ENCODE results near the gene UMAD1.

UMAD1 gene

DNA sequence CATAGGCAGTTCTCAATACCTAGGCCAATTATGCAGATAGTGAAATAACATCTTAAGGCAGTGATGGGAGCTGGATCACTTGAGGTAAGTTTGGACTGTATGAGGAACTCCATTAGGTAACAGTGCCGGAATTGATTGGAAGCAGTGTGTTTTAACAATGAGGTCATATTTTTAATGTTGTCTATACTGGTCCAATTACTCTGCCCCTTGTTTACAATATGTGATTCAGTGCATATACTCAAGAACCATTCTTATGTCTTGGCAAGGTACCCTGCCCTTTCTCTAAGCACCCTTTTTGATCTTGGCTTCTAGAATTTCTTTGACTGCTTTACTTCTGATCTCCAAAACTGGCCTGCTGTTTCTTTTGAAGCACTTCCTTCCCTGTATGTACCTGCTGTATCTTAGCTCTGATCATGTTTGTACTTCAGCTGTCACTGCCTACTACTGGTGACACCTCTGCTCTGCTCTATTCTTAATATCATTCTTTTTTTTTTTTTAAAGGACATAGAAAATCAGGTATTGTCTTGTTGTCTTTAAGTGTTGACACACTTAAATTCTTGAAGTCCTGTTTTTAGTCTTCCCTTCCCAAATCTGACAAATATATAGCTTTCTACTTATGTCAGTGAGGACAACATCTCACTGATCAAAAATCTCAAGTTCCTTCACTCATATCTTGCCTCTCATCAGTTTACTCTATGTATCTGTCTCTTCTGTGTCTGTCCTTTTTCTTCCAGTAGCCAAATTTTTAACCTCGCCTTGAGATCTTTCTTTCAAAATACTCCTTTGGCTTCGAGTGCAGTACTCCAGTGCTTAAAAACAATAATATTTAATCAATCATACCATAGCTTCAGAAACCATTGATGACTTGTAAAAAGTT lies 124.2 kb downstream of the UMAD1 start:
- DNase-seq (ENCODE audit: low spot score), result no peak

DNA sequence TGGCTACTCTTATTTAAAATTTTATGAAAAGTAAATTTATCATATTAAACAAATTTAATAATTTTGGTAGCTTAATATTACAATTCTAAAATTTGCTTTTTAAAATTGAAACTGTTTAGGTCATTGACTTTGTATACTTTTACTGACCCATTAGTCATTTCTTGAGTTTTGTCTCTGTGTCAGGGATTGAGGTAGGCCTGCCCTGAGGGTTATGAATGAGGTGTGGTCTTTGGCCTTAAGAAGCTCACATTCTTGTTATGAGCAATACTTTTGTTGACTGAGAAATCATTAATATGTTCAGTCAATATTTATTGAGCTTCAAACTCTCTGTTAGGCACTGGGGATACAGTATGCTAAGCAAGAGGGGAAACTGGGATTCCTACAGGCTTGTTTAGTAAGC lies 124.9 kb downstream of the UMAD1 start:
- no peak for DNase-seq (ENCODE audit: low spot score)

DNA sequence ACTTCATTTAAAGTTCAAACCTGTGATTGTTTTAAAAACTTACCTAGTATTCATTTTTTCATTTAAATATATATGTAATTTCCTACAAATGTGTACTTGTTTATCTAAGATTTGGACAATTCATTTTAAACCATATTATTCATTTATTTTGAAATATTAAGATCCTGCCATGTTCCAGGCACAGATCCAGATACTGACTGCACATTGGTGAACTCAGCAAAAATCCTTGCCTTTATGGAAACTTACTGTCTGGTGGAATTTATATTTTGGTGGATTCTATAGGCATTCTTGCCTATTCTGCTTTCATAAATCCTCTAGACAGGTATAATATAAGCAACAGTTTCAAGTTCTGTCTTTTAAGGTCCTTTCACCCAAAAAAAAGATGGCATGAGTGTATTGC lies 126.1 kb downstream of the UMAD1 start:
- no peak for DNase-seq (ENCODE audit: low spot score)

DNA sequence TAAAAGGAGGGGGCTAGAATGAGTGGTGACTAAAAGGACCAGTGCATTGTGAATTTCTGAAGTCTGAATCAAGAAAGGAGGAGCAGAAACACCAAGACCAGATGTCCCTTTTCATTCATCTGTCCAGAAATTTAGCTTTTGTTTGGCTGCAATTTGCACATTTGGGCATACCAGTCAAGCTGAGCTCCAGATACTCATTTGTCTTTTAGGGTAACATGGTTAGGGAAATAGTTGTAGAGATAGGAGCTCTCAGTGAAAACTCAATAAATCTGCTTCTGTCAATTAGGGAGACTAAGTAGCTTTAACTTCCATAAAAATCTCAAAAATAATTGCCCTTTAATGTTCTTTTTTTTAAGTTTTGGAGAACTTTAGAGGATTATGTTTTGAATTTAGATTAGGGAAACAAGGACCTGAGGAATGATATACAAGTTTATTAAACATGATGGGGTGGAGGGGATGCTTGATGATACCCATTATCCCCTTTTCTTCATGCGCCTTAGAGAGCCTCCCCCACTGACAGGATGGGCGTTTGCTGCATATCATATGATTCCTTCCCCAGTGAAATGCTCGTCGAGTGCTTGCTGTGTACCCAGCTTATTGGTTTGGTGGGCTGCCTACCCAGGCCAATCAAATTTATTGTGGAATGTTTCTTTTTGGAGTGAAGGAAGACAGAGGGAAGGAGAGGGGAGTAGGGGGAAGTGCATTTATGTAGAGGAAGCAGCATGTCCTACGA lies 128.6 kb downstream of the UMAD1 start:
- no peak for DNase-seq (ENCODE audit: low spot score)

DNA sequence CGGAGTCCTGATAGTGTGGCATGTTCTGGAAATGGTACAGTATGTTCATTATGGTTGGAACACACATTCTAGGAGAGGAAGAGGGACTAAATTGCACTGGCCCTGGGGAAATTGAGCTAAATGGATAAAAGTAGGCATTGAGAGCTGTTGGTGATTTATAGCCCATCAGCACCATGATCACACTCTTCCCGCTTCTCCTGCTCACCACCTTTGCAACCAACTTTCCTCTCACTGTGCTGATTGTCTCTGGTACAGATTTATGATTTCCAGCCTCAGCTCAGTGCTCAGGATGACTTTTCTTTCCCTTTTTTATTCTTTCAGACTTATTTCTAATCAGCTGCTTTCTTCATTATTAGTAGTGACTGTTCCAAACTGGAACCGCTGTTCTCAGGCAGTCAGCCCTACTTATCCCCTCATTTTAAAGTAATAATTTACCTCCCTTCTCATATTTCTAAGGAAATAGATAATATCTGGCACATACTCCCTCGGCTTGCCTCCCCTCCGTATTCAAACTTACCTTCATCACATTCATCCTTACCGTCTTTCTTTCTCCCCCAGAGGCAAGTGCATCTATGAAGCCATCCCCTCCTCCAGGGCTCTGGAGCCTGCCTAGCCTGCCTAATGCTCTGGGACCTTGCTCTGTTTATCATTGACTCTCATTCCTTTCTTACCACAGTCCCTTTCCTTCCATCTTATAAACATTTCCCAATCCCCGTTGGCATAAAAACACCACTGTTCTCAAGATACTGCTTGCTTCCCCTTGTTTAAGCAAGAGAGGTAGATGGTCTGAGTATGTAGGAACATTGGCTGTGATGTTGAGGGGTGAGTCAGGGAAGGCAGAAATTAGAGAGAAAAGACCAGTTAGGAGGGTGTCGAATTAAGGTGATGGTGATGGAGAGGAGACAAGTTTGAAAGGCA lies 129.4 kb downstream of the UMAD1 start:
- DNase-seq (ENCODE audit: low spot score), result no peak

DNA sequence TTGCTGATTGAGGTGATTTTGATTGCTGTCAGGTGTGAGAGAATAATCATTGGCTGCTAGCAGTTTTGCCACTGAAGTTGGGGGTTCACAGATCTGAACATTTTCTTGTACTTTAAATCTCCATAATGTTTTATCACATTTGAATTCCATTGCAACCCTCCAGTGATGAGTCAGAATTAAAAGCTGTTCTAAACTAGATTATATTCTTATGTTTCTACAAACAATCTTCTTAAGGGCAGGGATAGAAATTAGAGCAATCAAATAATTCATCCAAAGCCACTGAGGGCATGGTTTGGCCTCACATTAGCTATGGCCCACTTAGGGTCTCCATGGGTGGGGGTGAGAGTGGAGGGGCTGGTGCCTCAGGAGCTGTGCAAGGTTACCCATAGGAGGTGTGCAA lies 130.9 kb downstream of the UMAD1 start:
- DNase-seq (ENCODE audit: low spot score), result no peak

DNA sequence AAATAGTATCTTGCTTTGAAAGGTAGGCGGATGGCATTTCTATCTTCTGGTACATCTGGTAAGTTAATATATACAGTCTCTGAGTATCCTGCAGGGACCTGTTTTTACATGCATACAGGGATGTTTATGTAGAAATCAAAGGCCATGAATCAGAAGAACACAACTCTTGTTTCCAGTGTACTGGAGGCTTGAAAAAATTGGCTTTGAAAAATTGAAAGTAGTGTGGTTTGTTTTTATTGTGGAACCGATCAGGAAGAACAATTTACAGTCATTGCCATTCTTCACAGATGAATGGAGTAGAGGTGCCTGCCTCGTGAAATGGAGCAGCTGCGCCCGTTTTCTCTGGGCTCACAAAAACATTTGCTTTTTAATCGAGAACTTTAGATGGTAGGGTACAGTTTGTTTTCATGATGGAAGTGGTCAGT lies 131.9 kb downstream of the UMAD1 start:
- no peak for DNase-seq (ENCODE audit: low spot score)

DNA sequence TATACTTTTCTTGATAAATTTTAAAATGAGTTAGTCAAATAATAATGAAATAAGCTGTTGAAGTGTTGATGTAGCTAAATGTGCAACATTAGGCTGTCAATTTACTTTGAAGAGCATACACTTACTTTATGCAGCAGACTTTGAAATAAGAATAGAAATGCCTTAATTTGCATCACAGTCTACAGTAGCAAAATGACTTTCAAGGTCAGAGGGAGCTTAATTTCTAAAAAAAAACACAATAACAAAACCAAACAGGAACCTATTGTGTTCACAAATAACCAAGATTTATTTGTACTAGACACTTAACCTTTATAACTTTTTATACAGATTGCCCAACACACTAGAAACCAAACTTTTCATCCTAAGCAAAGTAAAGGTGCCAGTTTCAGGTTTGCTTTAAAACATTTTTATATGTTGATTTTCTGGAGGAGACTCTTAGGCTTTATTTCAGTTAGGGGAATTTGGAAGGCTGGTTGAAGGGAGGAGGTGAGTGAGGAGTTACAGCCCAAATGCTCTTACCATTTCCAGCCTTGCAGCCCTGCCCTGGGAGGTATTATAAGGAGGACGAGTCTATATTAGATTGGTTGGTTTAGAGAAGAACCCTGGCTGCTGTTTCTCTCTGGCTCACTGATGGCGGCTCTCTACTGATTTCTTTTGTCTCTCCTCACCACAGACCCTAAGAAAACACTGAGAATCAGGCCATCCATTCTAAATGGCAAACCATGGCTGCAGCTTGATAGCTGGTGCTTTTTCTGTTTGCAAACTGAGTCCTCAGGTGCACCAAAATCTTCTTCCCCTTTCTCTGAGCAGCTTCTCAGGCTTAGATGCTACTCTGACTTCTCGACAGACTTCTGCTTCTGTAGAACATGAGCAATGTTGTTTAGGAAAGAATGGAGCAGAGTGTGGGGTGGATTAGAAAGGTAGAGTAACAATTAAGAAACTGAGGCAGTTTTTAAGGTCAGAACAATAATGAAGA lies 133.1 kb downstream of the UMAD1 start:
- DNase-seq (ENCODE audit: low spot score), result no peak

DNA sequence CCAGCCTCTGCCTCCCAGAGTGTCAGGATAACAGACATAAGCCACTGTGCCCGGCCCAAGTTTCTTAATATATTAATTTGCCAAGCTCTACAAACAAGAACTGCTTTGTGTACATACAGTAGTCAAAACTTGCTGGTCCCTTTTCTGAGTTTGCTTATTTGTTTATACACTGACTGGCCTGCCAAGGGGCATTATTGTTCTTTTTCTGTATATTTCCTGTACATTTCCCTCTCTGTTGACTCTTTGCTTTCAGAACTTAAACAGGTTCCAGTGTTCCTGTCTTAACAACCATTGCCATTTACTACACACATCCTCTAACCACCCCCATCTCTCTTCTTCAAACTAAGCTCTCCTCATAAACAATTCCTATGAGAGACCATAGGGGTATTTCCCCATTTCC lies 139.3 kb downstream of the UMAD1 start:
- no peak for DNase-seq (ENCODE audit: low spot score)

DNA sequence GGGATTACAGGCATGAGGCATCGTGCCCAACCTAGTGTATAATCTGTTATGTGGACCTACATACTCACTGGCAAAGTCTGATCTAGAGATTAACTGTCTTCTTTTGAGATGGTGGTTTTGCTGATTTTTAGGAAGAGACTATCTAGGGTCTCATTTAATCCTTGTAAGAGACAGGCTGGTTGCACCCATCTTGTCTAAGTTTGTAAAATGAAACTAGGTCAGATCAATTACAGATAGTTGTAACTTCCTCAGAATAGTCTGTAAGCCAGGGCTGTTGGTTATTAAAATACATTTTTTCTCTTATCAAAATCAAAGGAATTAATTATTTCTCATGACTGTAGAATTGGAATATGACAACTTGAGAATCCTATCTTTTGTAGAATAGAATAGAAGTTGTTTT lies 142.4 kb downstream of the UMAD1 start:
- no peak for DNase-seq (ENCODE audit: low spot score)

DNA sequence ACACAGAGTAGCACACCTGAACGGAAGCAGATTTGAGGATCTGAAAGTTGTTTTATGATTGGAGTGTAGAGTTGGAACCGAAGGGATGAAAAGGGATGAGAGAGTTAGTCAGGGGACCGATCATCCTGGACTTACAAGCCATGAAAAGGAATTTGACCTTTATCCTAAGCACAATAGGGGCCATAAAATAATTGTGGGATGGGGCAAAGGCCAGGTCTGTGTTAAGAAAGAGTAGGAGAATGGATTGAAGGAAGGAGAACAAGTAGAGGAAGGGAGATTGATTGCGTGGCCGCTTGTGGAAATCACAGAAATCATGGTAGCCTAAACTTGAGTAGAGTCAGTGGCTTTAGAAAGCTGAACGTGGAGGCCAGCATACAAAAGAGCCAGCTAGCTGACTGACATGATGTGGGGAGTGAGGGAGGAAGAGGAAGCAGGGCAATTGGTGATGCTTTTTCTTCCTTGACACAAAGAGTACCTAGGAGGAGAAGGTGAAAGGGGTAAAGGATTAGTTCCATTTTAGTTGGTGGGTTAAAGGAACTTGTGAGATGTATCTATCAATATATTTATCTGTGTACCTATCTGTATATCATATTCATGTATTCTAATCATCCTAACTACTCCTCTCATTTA lies 144.9 kb downstream of the UMAD1 start:
- no peak for DNase-seq (ENCODE audit: low spot score)

DNA sequence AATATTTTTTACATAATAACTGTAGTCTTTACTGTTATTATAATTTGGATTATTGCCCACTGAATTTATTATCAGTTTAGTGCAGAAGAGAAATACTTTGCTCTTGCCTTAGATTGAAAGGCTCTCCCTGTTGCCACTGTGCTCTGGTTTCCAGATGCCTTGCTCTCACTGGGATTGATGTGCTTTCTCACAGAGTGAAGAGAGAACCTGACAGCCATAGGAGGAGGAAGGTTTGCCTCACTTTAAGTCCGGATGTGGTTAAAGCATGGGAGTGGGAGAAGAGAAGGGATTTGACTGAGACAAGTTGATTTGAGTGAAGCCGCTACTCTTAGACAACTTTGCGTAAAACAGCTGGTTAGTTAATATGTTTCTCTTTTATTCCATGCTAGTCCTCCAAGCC lies 146.0 kb downstream of the UMAD1 start:
- no peak for DNase-seq (ENCODE audit: low spot score)

DNA sequence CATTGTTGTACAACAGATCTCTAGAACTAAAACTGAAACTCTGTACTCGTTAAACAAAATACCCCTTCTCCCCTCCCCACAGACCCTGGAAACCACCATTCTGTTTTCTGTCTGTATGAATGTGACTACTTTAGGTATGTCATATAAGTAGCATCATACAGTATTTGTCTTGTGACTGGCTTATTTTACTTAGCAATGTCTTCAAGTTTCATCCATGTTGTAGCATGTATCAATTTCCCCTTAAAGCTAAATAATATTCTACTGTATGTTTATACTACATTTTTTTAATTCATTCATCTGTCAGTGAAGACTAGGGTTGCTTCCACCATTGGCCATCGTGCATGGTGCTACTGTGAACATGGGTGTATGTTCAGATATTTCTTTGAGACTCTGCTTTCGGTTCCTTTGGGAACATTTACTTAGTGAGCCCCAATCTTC lies 149.0 kb downstream of the UMAD1 start:
- no peak for DNase-seq (ENCODE audit: low spot score)

DNA sequence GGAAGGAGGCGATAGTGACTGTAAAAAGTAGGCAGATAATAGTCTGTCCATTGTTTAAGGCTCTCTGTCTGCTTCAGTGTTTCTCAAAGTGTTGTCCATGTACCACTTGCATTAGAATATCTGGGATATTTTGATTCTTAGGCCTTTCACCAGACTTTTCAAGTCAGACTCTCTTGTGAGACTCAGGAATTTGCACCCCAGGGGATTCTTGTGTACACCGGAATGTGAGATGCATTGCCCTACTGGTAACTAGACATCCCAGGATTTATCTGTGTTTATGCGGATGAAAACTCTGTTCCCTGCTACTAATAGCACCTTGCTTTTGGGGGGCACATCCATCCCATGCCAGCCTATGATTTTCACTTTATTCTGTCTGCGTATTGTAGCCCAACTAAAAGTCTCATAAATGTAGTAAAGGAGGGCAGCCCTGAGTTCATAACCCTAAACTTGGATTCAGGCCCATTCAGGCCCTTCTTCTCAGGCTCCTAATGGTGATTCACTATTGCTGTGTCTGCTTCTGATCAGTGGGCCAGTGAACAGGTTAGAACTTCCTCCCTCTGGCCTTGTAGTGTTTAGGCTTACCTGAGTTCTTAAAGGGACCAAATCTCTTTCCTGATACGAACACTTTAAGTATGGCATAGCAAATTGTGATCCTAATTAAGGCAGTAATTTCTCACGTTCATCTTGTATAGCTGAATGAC lies 149.6 kb downstream of the UMAD1 start:
- no peak for DNase-seq (ENCODE audit: low spot score)

DNA sequence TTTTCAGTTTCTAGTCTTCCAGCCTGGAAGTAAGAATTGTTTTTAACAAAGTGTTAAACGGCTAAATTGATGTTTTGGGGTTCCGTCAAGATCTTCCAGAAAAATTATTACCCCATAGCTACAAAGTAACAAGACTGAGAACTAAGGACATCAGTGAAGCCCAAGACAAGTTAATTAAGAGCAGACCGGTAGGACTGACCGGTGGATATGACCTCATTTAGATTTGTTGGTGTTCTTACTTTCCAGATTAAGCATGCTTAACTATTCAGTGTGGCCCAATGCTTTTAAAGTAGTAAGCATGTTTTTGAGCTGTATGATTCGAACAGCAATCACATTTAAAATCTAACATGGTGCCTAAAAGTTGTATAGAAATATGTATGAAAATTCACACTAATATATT lies 151.0 kb downstream of the UMAD1 start:
- DNase-seq (ENCODE audit: low spot score), result no peak

DNA sequence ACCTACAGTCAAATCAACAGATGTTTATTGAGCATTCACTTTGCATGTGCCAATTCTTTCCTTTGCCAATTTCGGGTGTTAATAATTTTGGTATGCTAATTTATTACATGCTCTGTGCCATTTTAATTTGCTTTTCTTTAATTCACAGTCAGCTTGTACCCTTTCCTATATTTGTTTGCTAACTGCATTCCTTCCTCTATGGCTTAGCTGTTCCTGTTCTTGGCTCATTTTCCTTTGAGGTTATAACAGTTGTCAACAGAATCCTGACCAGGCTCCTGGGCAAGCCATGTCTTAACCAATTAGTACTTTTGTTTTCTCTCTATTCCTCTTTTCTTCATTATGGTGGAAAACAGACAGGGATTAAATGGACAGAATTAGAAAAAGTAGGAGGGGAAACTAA lies 151.5 kb downstream of the UMAD1 start:
- DNase-seq (ENCODE audit: low spot score), result no peak

DNA sequence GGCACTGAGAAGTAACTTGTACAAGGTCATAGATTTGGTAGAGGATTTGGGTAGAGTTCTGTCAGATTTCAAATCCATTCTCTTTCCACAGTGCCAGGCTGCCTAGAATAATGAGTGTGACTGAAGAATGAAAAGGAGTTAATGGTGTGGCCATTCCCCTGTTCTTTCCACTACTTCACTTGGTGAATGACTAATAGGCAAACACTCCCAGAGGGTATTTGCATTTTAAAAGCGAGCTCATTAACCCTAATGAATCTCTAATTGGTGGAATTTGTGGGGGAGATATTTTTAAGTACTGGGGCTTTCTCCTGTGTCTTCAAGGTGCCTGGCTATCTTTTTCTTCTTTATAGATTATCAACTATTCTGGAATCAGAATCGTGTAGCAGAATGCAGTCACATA lies 152.7 kb downstream of the UMAD1 start:
- no peak for DNase-seq (ENCODE audit: low spot score)

DNA sequence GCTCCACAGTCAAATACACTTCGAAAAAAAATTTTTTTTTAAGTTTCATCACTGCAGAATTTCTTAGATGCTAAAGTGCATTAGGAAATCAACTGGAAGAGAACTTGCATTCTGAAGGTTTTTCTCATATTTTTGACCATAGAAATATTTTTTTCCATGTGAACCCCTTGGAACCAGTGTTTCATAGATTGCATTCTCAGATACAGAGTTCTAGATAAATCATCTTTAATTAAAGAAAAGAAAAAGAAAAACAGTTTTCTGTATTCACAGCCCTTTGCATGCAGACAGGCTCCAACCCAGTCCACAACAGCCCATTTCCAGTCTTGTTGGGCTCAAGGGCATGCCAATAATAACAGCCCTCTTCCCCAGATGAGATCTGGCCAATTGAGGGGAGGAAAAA lies 153.4 kb downstream of the UMAD1 start:
- DNase-seq (ENCODE audit: low spot score), result no peak

DNA sequence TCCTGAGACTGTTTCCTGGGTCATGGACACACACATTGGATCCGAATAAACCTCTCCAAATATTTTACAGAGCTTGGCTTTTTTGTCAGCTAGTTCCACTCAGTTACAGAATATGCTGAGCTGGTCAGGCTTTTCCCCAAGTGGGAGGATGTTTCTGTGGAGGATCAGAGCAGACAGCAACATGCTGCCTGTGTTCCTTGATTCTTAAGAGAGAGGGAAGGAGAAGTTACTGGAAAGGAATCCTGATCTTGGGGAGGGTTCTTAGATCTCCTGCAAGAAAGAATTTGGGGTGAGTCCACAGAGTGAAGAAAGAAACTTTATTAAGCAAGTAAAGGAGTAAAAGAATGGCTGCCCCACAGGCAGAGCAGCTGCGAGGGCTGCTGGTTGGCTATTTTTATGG lies 154.7 kb downstream of the UMAD1 start:
- no peak for DNase-seq (ENCODE audit: low spot score)

DNA sequence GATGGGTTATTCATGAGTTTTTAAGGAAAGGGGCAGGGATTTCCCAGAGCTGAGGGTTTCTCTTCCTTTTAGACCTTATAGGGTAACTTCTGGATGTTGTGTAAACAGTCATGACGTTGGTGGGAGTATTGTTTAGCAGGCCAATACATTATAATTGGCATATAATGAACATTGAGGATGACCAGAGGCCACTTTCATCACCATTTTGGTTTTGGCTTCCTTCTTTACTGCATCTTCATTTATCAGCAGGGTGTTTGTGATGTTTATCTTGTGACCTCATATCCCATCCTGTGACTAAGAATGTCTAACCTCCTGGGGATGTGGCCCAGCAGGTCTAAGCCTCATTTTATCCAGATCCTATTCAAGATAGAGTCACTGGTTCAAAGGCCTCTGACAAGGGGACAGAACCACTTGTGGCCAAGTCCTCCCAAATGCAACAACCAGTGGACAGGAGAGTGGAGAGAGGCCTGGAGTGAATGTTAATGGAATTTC lies 155.1 kb downstream of the UMAD1 start:
- DNase-seq (ENCODE audit: low spot score), result peak; percentile 60
